Esophagus muscularis mucosa (tissue), 4 donors: Measurements from ENCODE around the gene SRSF3.

Experiments used
- CTCF ChIP-seq, 3 experiments: fragments of 200-600 bp in 2 of 3; fragments of 450-650 bp in 1 of 3; sonication (generic) in 2 of 3; IDR thresholded peaks; one replicate each; pipeline ENCODE4 v1.5.1; 2017 to 2019; ENCODE audit warnings: antibody characterized with exemption in 3 of 3, mild to moderate bottlenecking in 2 of 3, moderate library complexity in 1 of 3
- EP300 ChIP-seq: sonication (generic); formaldehyde crosslinking; IDR thresholded peaks from one replicate; pipeline ENCODE4 v1.6.1; 2017; ENCODE audit warnings: antibody characterized with exemption
- POLR2A ChIP-seq: fragments of 450-650 bp; IDR thresholded peaks from one replicate; pipeline ENCODE4 v1.6.1; 2017; ENCODE audit warnings: antibody characterized with exemption, moderate library complexity, mild to moderate bottlenecking, low read depth
- POLR2AphosphoS5 ChIP-seq, 2 donors: sonication (generic); formaldehyde crosslinking; IDR thresholded peaks; one replicate each; pipeline ENCODE4 v1.6.1; 2017; ENCODE audit warnings: antibody characterized with exemption in 2 of 2

- TF ChIP-seq CTCF (IDR thresholded peaks at IDR 0.05) (no peak), POLR2A (no peak), POLR2AphosphoS5 (IDR thresholded peaks at IDR 0.05) (no peak), EP300 (no peak)
These were observed 45.1 kb downstream of the SRSF3 start for GRCh38 chr6:36639171-36639808.
